NCI-H2227 treated with DMSO at 0.1 percent for 48 hours (cell line): ENCODE data around the gene IGLON5.

ENCODE experiments used
- DNase-seq: peaks from one replicate; lab custom pipeline; 2025; lab: John Stamatoyannopoulos, UW

IGLON5 gene

GRCh38 chr19:51317968-51318367, 6.5 kb downstream of the IGLON5 start:
- no peak for DNase-seq

DNA sequence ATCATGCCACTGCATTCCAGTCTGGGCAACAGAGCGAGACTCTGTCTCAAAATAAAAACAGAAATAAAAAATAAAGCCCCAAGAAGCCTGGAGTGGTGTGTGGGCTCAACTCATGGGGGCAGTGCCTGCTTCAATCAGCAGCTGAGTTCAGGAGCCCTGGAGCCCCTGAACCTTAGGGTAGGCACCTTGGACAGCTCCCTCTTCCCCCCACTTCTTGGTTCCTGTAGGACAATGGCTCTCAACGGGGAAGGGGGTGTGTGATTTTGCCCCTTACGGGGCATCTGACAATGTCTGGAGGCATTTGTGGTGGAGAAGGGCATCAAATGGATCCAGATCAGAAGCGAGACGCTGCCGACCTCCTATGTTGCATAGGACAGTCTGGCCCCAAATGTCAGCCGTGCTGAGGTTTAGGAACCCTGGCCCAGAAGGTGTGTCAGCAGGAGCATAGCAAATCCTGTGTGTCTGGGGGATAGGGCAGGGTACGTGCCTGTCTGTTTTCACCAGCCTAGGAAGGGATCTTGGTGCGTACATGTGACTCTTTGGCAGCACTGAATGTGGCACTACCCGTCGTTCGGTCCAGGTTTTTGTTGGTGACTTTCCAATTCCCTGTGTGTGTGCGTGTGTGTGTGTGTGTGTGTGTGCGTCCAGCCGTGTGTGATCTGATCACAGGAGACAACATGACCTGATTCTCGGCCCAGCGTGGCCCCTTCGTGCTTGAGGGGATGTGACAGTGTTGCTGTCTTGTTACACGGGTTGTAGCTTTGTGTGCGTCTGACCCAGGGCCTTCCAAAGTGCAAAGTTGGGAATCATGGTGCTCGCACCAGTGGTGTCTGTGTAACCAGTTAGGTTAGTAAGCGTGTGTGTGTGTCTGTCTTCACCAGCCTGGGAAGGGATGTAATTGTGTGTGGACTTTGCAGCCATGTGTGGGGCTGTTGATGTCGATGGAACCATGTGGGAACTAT, 7.5 kb downstream of the IGLON5 start:
- DNase-seq: no peak

- no peak for DNase-seq
Observed at GRCh38 chr19:51319649-51320279, 8.3 kb downstream of the IGLON5 start.

DNA sequence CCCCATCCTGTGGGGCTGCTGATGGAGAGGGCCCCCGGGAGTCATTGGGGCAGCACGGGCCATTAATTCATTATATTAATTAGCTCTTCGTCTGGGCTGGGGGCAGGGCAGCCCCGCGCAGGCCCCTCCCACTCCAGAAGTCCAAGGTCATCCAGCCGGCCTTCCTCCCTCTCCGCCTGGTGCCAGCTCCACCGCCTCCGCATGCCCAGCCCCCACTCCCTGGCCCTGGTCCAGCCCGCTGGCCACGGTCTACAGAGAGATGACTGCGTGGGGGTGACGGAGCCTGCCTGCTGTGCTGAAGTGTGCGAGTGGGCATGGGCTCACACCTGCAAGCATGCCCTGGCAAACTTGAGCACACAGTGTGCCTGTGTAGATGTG, 8.8 kb downstream of the IGLON5 start:
- peak; percentile 25 for DNase-seq

GRCh38 chr19:51321799-51322198, 10.4 kb downstream of the IGLON5 start:
- no peak for DNase-seq

DNA sequence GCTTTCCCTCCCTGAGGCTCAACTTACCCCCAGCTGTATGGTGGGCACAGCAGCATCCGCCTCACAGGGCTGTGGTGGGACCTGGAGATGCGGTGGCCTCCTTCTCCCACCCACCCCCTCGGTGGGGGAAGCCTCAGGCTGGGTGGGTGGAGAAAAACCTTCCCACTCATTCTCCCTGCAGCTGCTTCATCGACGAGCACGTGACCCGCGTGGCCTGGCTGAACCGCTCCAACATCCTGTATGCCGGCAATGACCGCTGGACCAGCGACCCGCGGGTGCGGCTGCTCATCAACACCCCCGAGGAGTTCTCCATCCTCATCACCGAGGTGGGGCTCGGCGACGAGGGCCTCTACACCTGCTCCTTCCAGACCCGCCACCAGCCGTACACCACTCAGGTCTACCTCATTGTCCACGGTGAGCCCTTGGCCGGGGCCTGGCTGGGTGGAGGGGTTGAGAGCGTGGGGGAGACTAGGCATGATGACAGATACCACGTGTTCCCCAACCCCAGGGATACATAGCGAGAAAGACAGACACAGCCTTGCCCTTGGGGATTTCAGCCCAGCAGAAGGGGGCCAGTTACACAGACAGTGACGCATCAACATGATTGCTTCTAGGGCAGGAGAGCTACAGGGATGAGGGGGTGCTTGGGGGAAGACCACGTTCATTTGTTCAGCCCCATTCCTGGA, 12.2 kb downstream of the IGLON5 start:
- DNase-seq: no peak

GRCh38 chr19:51324167-51324481, 12.7 kb downstream of the IGLON5 start:
- no peak for DNase-seq

DNA sequence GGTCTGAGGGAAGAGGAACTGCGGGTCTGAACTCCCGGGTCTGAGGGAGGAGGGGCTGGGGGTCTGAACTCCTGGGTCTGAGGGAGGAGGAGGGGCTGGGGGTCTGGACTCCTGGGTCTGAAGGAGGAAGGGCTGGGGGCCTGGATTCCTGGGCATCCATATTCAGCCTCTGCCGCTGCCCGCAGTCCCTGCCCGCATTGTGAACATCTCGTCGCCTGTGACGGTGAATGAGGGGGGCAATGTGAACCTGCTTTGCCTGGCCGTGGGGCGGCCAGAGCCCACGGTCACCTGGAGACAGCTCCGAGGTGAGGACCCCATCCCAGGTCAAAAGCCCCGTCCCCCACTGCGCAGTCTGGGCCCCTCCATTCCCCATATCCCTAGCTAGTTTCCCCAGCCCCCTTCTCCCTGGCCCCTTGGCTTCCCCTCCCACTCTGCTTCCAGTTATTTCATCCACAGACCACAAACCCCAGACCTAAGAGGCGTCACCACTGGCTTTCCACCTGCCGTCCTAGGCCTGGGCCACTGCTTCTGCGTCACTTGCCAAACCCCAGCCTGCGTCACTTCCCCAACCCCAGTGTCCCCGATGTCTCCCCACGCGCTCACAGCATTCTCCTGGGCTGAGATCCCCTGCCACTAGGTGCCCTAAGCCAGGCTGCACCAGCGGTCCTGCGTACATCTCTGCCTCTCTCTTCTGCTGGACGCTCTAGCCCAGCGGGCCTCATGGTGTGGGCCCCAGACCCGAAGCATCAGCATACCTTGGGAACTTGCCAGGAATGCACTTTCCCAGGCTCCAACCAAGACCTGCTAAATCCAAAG, 13.9 kb downstream of the IGLON5 start:
- DNase-seq: no peak

DNA sequence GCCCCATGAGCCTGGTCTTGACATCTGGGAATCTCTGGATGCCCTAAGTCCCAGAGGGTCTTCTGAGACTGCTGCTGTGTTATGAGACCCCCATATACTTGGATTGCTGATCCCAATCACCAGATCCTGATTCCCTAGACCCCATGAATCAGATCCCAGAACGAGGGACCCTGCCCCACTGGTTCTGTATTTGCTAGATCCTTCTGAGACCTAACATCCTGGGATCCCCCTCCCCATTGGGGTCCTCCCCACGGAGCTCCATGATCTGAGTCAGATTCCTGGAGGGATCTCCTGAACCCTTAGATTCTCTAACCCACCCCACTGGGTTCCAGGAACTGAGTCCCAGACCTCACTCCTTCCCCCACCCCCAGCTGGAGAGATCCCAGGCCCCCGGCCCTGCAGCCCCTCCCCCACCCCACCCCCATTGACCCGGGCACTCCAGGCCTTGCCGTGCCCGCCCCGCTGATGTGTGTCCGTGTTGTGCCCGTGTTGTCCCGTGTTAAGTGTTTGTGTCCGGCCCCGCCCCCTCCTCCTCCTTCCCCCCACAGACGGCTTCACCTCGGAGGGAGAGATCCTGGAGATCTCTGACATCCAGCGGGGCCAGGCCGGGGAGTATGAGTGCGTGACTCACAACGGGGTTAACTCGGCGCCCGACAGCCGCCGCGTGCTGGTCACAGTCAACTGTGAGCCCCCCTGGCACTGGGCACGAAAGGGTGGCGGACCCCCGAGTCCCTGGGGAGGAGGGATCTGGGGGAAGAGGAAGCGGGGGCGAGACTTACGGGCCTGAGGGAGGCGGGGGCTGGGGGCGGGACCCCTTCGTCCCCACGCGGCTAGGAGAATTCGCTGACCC, 15.0 kb downstream of the IGLON5 start:
- no peak for DNase-seq

- DNase-seq: no peak
Observed at GRCh38 chr19:51327066-51328001, 15.9 kb downstream of the IGLON5 start.

DNA sequence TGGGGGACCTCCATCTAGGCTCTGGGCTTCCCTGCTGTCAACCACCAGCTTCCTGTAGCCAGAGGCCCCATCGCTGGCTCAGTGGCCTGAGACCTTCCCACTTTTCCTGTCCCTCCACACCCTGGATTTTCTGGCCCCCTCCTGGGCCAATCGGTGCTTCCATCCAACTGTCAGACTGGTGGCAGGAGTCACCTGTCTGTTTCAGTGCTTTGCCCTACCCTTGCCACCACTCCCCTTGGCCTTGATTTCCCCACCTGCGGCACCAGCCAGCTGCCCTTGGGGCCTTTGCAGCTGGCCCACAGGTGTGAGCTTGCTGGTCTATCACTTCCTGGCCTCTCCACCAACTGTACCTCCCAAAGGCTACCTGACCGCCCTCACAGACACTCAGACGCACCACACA, 18.0 kb downstream of the IGLON5 start:
- DNase-seq: no peak

DNA sequence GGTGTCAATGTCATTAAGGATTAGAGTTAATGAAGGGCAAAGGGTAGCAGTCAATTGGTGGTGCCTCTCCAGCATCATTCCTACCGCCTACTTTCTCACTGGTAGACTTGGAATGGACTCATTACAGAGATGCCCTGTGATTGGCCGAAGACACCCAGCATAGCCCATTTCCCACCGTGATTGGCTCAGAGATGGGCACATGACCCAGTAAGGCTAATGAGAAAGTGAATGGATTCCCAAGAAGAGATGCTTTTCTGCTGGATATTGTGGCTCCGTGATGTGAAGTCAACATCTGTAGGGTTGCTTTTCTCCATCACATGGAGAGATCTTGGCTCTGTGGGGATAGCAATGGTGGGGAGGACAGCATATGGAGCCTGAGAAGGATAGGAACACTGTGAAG, 18.9 kb downstream of the IGLON5 start:
- no peak for DNase-seq

- no peak for DNase-seq
Observed at GRCh38 chr19:51331193-51331592, 19.7 kb downstream of the IGLON5 start.

GRCh38 chr19:51331716-51332115, 20.3 kb downstream of the IGLON5 start:
- DNase-seq: no peak

- no peak for DNase-seq
Observed at GRCh38 chr19:51333836-51334460, 22.5 kb downstream of the IGLON5 start.

DNA sequence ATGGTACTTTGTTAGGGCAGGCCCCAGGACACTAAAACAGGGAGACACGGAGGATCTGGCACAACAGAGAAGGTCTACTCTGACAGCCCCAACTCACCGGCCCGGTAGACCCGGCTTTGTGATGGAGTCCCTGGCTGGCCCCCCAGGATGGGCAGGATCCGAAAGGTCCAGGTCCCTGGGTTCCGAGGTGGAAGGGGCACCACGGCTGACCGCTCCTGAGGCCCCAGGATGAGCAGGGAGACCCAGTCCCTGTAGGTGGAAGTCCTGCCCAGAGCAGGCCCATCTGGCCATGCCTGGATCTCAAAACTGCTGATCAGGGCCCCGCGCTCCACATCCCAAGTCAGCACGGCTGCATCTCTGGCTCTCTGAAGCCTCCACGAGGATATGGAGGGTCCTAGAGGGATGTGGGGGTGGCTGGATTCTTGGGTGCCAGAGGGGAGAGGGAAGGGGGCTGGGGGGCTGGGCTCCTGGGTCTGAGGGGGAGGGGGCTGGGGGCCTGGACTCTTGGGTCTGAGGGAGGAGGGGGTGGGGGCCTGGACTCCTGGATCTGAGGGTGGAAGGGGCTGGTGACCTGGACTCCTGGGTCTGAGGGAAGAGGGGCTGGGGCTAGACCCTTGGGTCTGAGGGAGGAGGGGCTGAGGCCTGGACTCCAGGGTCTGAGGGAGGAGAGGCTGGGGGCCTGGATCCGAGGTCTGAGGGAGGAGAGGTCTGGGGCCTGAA, 25.9 kb downstream of the IGLON5 start:
- DNase-seq: no peak

DNA sequence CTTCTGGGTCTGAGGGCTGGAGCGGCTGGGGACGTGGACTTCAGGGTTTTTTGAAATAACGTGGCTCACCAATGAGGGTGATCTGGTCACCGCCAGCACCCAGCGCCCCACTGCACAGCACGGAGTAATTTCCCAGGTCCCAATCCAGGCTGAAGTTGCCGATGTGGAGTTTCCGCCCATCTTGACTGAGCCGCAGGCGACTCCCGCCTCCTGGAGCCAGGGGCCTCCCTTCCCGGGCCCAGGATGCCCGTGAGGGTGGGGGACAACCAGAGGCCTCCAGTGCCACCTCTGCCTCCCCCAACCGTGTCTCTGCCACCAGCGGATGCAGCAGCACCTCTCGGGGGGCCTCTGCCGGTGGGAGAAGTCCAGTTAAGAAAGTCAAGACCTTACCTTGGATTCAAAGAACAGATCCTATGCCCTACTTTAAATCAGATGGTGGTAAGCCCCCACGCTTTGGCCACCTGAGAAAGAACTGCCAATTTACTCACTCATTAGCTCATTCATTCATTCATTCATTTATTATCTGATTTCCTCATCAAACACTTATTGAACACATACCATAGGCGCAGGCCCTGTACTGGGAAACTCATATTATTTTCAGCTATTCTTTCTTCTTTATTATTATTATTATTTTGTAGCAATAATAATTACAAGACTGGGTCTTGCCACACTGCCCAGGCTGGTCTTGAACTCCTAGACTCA, 26.6 kb downstream of the IGLON5 start:
- DNase-seq: no peak

- peak; percentile 70 for DNase-seq
Observed at GRCh38 chr19:51338563-51339312, 27.3 kb downstream of the IGLON5 start.
